Suprapubic skin (tissue), 4 donors: Measurements from ENCODE around the gene SGMS2.

ENCODE experiments used
- EP300 ChIP-seq: sonication (generic); formaldehyde crosslinking; IDR thresholded peaks from one replicate; pipeline ENCODE4 v1.6.1; 2017; ENCODE audit warnings: antibody characterized with exemption
- POLR2A ChIP-seq, 2 donors: fragments of 450-650 bp; IDR thresholded peaks; one replicate each; pipeline ENCODE4 v1.6.1; 2017; ENCODE audit warnings: antibody characterized with exemption in 2 of 2, mild to moderate bottlenecking in 2 of 2, moderate library complexity in 2 of 2
- POLR2AphosphoS5 ChIP-seq, 3 donors: sonication (generic); formaldehyde crosslinking; IDR thresholded peaks; one replicate each; pipeline ENCODE4 v1.6.1; 2017; ENCODE audit warnings: antibody characterized with exemption in 3 of 3
- TF ChIP-seq, protein P1 (sequence below), 2 donors: fragments of 200-600 bp in 1 of 2; fragments of 450-650 bp in 1 of 2; sonication (generic) in 1 of 2; IDR thresholded peaks; one replicate each; pipeline ENCODE4 v1.5.1; 2016 to 2019; ENCODE audit warnings: antibody characterized with exemption in 2 of 2, mild to moderate bottlenecking in 1 of 2, moderate library complexity in 1 of 2

DNA sequence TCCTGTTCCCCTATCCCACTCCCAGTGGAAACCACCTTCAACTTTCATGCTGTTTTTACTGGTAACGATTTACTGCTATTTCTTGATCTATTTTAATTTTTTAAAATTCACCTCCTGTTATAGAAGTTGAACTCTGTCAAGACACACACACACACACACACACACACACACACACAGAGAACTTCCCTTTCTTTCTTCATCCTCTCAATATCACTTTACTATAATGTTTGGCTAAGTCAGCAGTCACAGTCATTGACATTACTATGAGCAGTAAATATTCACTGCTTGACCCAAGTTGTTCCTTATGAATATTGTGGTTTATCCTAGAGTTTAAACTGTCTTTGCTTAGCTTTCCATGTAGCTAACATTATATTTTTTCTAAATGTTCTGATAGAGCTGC is 24.0 kb upstream of the SGMS2 start:
- TF ChIP-seq POLR2A (IDR thresholded peaks at IDR 0.05) (no peak), EP300 (no peak), POLR2AphosphoS5 (IDR thresholded peaks at IDR 0.05) (no peak)
- TF ChIP-seq, protein P1, sequence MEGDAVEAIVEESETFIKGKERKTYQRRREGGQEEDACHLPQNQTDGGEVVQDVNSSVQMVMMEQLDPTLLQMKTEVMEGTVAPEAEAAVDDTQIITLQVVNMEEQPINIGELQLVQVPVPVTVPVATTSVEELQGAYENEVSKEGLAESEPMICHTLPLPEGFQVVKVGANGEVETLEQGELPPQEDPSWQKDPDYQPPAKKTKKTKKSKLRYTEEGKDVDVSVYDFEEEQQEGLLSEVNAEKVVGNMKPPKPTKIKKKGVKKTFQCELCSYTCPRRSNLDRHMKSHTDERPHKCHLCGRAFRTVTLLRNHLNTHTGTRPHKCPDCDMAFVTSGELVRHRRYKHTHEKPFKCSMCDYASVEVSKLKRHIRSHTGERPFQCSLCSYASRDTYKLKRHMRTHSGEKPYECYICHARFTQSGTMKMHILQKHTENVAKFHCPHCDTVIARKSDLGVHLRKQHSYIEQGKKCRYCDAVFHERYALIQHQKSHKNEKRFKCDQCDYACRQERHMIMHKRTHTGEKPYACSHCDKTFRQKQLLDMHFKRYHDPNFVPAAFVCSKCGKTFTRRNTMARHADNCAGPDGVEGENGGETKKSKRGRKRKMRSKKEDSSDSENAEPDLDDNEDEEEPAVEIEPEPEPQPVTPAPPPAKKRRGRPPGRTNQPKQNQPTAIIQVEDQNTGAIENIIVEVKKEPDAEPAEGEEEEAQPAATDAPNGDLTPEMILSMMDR (IDR thresholded peaks at IDR 0.05): no peak
